Common myeloid progenitor, CD34-positive (primary cell): Measurements from ENCODE around the gene CADM2.

Source experiments
- CTCF ChIA-PET: fragments of 350-600 bp; sonication (Branson Sonifier 250); formaldehyde crosslinking; loops from one replicate; lab custom pipeline; 2021; ENCODE audit warnings: antibody characterized with exemption; lab: Charles Lee
- POLR2A ChIA-PET: fragments of 350-600 bp; sonication (Branson Sonifier 250); formaldehyde crosslinking; loops from one replicate; lab custom pipeline; 2021; ENCODE audit warnings: antibody characterized with exemption; lab: Charles Lee
- DNase-seq, 3 donors: peaks; one replicate each; pipeline versions ENCODE4 v3.0.0 to v3.0.0-alpha.2; 2013
- H3K27ac ChIP-seq, 2 experiments: 1 replicate in 1 of 2; 2 replicates in 1 of 2; pipeline ENCODE4 v1.7.0; 2013; ENCODE audit warnings: inconsistent platforms in 2 of 2, low read length in 2 of 2, mild to moderate bottlenecking in 2 of 2, low read depth in 1 of 2, moderate library complexity in 1 of 2; ENCODE audit not compliant: severe bottlenecking in 2 of 2, insufficient read depth in 1 of 2, poor library complexity in 1 of 2
- H3K27me3 ChIP-seq, 5 experiments: replicated peaks in 2 of 5; 1 replicate in 3 of 5; 2 replicates in 2 of 5; pipeline versions ENCODE4 v1.6.1 to v1.7.0; 2013; ENCODE audit warnings: low read length in 4 of 5, mild to moderate bottlenecking in 2 of 5, moderate library complexity in 2 of 5, inconsistent platforms in 1 of 5; ENCODE audit not compliant: insufficient read depth in 5 of 5, control insufficient read depth in 4 of 5
- H3K36me3 ChIP-seq, 4 experiments: 1 replicate in 2 of 4; 2 replicates in 2 of 4; pipeline versions ENCODE4 v1.6.1 to v1.7.0; 2013; ENCODE audit warnings: low read length in 3 of 4, control low read depth in 1 of 4, mild to moderate bottlenecking in 1 of 4; ENCODE audit not compliant: control insufficient read depth in 4 of 4, insufficient read depth in 4 of 4
- H3K4me1 ChIP-seq, 4 experiments: 1 replicate in 3 of 4; 2 replicates in 1 of 4; pipeline versions ENCODE4 v1.6.1 to v1.7.1; 2013; ENCODE audit warnings: low read length in 3 of 4, mild to moderate bottlenecking in 3 of 4, control low read depth in 1 of 4, inconsistent platforms in 1 of 4, moderate library complexity in 1 of 4; ENCODE audit not compliant: control insufficient read depth in 4 of 4, insufficient read depth in 4 of 4; ENCODE audit errors: control extremely low read depth in 1 of 4
- H3K4me3 ChIP-seq, 7 experiments: 1 replicate in 4 of 7; 2 replicates in 3 of 7; pipeline versions ENCODE4 v1.5.1 to v1.7.0; 2013; ENCODE audit warnings: mild to moderate bottlenecking in 7 of 7, low read length in 6 of 7, moderate library complexity in 6 of 7, inconsistent platforms in 2 of 7, low read depth in 2 of 7, control low read depth in 1 of 7; ENCODE audit not compliant: insufficient read depth in 4 of 7, control insufficient read depth in 1 of 7; ENCODE audit errors: extremely low read depth in 1 of 7
- H3K9me3 ChIP-seq, 5 experiments: 1 replicate in 4 of 5; 2 replicates in 1 of 5; pipeline versions ENCODE4 v1.6.1 to v1.7.1; 2013; ENCODE audit warnings: low read length in 4 of 5, mild to moderate bottlenecking in 2 of 5, inconsistent platforms in 1 of 5, low read depth in 1 of 5, moderate library complexity in 1 of 5; ENCODE audit not compliant: control insufficient read depth in 4 of 5, insufficient read depth in 2 of 5; ENCODE audit errors: control extremely low read depth in 1 of 5
- WGBS: methylation state at CpG from one replicate; pipeline ENCODE4 v1.1.5; 2013; ENCODE audit not compliant: insufficient coverage; 5-methylcytosine and 5-hydroxymethylcytosine counted together

Gene CADM2

DNA sequence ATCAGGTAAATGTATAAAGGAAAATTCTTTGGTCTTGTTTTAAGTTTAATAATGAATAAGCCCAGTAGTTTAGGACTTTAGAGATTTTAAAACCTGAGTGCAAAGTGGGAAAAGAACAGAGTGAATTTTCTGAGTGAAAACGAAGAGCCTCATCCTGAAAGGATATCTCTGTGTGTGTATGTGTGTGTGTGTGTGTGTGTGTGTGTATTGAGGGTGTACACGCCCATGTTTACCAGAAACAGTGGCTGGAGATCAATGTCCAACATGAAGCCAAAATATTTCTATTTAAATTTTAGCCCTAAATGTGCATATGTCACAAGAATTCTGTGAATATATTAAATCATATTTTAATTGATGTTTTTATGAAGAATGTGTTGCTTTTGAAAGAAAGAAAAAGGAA lies 549.9 kb downstream of the CADM2 start:
- Histone ChIP-seq H3K9me3 (no peaks in the 10 kb centered on the region), H3K4me1 (no peaks in the 10 kb centered on the region), H3K27me3 (no peaks in the 10 kb centered on the region), H3K4me3 (no peak overlapping the region), H3K27ac (no peak overlapping the region), H3K36me3 (no peaks in the 10 kb centered on the region)
- 75% methylated on average over 1 of the region's 2 CpGs for WGBS
- POLR2A ChIA-PET = no interaction called here
- DNase-seq = no peak
- CTCF ChIA-PET = no interaction called here

DNA sequence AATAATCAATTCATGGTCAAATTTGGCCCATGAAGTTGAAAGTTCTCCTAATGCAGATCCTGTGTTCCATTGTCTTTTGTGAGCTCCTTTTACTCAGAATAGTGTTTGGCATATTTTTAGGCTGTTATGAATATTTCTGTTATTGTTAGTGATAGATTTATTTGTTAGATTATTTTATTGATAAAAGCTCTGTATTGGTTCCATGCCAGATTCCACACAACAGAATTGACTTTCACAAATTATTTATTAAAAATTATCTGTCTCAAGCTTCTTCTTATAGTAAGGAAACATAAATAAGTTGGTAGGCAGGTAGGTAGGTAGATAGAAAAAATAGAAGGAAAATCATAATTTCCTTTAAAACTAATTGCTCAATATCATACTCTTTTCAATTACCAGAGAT lies 557.4 kb downstream of the CADM2 start:
- no peaks in the 10 kb centered on the region for H3K9me3 ChIP-seq
- H3K27me3 ChIP-seq = no peaks in the 10 kb centered on the region
- no peak overlapping the region for H3K4me3 ChIP-seq
- H3K27ac ChIP-seq = no peak overlapping the region
- CTCF ChIA-PET = no interaction called here
- H3K36me3 ChIP-seq = no peaks in the 10 kb centered on the region
- POLR2A ChIA-PET = no interaction called here
- DNase-seq = no peak
- H3K4me1 ChIP-seq = no peaks in the 10 kb centered on the region

DNA sequence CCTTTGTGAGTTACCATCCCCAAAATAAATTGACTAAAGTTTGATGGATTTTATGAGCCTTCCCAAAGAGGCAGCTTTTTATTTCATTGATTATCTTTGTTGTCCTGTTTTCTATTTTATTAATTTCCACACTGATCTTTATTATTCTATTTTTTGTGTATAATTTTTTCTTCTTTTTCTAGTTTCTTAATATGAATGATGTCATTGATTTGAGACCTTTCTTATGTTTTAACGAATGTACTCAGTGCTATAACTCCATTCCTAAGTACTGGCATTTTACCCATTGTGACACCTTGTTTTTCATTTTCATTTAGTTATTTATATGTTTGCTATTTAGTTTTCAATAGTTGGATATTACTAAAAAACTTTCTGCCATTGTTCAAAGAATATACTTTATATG lies 565.3 kb downstream of the CADM2 start:
- Histone ChIP-seq H3K36me3 (no peaks in the 10 kb centered on the region), H3K4me3 (no peak overlapping the region), H3K27me3 (no peaks in the 10 kb centered on the region), H3K4me1 (no peaks in the 10 kb centered on the region), H3K27ac (no peak overlapping the region), H3K9me3 (no peaks in the 10 kb centered on the region)
- ChIA-PET CTCF (no interaction called here), POLR2A (no interaction called here)
- no peak for DNase-seq
- no CpG with 5 or more reads among the region's 1 CpG for WGBS

DNA sequence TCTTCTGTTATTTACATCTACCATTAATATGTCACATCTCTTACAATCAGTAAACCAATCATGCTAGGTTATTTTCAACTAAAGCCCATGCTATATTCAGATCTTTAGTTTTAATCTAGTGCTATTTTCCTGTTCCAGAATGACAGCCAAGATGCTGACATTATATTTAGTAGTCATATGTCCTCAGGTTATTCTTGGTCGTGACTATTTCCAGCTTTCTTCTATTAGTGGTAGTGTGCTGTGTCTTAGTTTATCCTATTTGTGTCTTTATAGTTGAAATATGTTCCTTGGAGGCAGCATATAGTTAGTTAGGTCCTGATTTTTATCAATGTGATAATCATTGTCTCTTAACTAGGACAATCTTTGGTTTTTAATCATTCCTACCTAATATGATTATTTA lies 566.5 kb downstream of the CADM2 start:
- H3K4me3 ChIP-seq = no peak overlapping the region
- H3K27me3 ChIP-seq = no peaks in the 10 kb centered on the region
- ChIA-PET POLR2A (no interaction called here), CTCF (no interaction called here)
- WGBS = 100% methylated on average over 1 of the region's 1 CpG
- H3K9me3 ChIP-seq = no peaks in the 10 kb centered on the region
- H3K4me1 ChIP-seq = no peaks in the 10 kb centered on the region
- H3K27ac ChIP-seq = no peak overlapping the region
- no peaks in the 10 kb centered on the region for H3K36me3 ChIP-seq
- DNase-seq = no peak

DNA sequence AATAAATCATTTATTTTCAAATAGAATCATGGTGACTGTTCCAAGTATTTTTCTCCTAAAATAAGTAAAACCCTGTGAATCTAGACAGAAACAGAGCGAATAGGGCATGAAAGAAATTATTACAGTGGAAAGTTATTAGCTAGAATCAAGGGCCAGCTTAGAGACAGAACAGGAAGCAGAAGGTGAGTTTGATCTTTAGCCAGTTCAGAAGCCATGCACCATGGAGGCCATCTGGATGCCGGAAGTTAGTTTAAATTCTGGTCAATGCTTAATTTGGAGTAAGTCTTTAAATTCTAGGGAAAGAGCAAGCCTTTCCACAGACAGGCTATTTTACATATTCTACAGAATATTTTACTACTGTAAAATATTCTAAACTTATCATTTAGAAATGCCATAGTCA lies 574.8 kb downstream of the CADM2 start:
- no peak overlapping the region for H3K4me3 ChIP-seq
- H3K27ac ChIP-seq = no peak overlapping the region
- 67% methylated on average over 1 of the region's 2 CpGs for WGBS
- no peaks in the 10 kb centered on the region for H3K9me3 ChIP-seq
- H3K27me3 ChIP-seq = no peaks in the 10 kb centered on the region
- ChIA-PET POLR2A (no interaction called here), CTCF (no interaction called here)
- H3K36me3 ChIP-seq = no peaks in the 10 kb centered on the region
- H3K4me1 ChIP-seq = no peaks in the 10 kb centered on the region
- DNase-seq = no peak

DNA sequence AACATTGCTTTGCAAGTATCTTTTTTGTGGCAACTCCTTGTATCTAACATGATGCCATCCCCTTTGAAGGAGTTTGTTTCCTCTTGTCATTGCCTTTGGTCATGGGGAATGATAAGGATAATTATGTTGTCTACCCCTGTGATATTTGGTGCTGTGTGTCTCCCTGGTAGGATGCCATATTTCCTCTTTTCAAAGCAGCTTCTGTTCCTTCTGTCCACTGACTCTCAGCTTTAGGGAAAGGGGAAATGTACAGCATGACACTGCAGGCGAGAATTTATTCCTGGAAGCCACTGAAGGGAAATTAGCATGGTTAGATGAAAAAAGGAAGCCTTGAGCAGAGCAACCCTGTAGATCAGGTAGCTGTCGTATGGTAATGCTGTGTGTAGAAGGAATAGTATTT lies 576.7 kb downstream of the CADM2 start:
- Histone ChIP-seq H3K4me1 (no peaks in the 10 kb centered on the region), H3K27ac (no peak overlapping the region), H3K27me3 (no peaks in the 10 kb centered on the region), H3K4me3 (no peak overlapping the region), H3K9me3 (no peaks in the 10 kb centered on the region), H3K36me3 (no peaks in the 10 kb centered on the region)
- WGBS = 18% methylated on average over 1 of the region's 2 CpGs
- no peak for DNase-seq
- CTCF ChIA-PET = no interaction called here
- POLR2A ChIA-PET = no interaction called here

DNA sequence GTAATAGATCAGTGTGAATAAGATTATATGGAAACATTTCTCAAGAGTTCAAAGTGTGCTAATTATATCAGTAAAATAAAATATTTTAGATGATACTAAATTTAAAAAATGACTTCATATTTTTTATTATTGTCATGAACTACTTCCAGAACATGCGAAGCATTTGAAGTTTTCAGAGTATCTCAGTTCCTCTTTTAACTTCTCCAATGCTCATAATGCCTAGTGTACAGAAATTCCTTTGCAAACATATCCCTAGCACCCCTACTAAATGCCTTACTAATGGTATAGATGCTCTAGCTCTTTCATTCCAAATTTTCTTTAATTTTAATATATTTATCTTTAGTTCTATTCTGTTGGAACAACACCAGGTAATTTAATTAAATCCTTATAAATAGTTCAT lies 580.4 kb downstream of the CADM2 start:
- no peak overlapping the region for H3K4me3 ChIP-seq
- H3K9me3 ChIP-seq = no peaks in the 10 kb centered on the region
- WGBS = 57% methylated on average over 1 of the region's 1 CpG
- DNase-seq = no peak
- ChIA-PET POLR2A (no interaction called here), CTCF (no interaction called here)
- H3K4me1 ChIP-seq = no peaks in the 10 kb centered on the region
- H3K27ac ChIP-seq = no peak overlapping the region
- no peaks in the 10 kb centered on the region for H3K27me3 ChIP-seq
- H3K36me3 ChIP-seq = no peaks in the 10 kb centered on the region

DNA sequence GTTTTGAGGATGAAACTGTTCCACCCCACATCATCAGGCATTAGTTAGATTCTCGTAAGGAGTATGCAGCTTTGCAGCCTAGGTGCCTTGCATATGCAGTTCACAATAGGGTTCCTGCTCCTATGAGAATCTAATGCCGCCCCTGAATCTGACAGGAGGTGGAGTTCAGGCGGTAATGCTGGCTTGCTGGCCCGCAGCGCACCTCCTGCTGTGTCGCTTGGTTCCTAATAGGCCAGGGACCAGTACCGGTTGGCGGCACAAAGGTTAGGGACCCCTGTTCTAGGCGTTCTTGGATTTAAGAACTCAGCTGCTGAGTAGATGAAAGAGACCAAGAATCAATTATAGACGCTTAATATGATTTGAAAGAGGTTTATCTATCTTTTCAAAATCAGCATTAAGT lies 595.4 kb downstream of the CADM2 start:
- H3K27me3 ChIP-seq = no peaks in the 10 kb centered on the region
- ChIA-PET POLR2A (no interaction called here), CTCF (no interaction called here)
- DNase-seq = no peak
- 98% methylated on average over 9 of the region's 10 CpGs for WGBS
- no peak overlapping the region for H3K27ac ChIP-seq
- H3K9me3 ChIP-seq = no peaks in the 10 kb centered on the region
- H3K4me3 ChIP-seq = no peak overlapping the region
- H3K4me1 ChIP-seq = no peaks in the 10 kb centered on the region
- no peaks in the 10 kb centered on the region for H3K36me3 ChIP-seq
